Measurements from ENCODE around the gene C3orf20. TPM values are rescaled to one million over a fixed set of nuclear protein-coding genes. Genes with fewer than 3 reads are reported as not detected.

Gene C3orf20
- total RNA-seq (under 1 TPM; 0.16 to 0.30 TPM), polyA plus RNA-seq (not detected)
- long read RNA-seq, donor 1: 0 reads
- long read RNA-seq, donor 2: 0 reads

DNA sequence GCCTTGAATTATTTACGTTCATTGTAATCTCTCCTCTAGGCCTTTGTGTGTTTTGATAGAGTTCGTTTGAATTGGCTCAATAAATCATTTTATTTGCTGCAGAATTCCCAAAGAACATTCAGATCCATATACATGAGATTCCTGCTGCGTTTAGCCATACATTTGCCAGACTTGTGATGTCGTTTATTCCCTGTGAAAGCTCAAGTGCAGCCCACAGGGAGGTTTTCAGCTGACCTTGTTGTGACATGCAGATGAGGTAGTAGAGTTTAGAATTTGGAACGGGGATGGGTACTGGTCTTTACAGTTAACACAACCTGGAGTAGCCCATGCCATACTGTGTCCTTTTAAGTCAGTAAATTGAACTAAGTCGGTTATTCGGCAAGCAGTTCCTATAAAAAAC, at the start of gene C3orf20:
Gene C3orf20 (plus strand): TSS at position 301 of the 400 bp plus-strand sequence. CDS start 7,573 bp downstream, outside the sequence.
- Histone ChIP-seq H3K9me3 (ENCODE audit: control insufficient read depth, low read length) (no peaks in the 10 kb centered on the region), H3K4me3 (ENCODE audit: low read length in 2 of 2) (no peak within 1 kb of the TSS), H3K4me1 (ENCODE audit: control insufficient read depth in 1 of 2, insufficient read depth in 2 of 2, low read length in 2 of 2) (no peaks in the 10 kb centered on the region), H3K27ac (ENCODE audit: low read depth in 1 of 2, low read length in 2 of 2) (no peak within 1 kb of the TSS), H3K27me3 (ENCODE audit: control insufficient read depth in 1 of 2, insufficient read depth in 2 of 2, low read length in 1 of 2) (no peaks in the 10 kb centered on the region), H3K36me3 (ENCODE audit: control insufficient read depth in 1 of 2, insufficient read depth in 2 of 2, low read length in 1 of 2) (peaks cover 0 to 4% of the 10 kb centered on the region in 2 donors)
- intact Hi-C loops (cut with DNase I): loop anchor here (5.0 to 10.0 kb wide), 2 partner anchors 110 to 247 kb away; no protein-coding TSS in a partner anchor
- ATAC-seq (ENCODE audit: low FRiP score) (no peak), DNase-seq (no peak)
- 64 to 72% methylated on average over 7 of the region's 7 CpGs for WGBS, 2 donors

DNA sequence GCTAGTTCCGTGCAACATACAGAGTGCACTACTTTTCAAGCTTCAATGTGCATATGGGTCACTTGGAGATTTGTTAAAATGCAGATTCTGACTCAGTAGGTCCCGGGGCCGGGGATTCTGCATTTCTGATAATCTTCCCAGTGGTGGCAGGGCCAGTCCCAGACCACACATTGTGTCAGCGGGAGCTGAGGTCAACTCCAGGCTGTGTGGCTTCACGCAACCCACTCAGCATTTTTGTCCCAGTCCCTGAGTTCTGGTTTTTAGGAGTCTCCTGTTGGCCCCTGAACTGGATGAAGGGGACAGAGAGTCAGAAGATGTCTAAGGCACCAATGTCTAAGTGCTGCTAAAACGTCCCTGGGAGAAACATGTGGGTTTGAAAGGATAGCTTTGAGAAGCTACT, 49.5 kb upstream of the C3orf20 start:
- Histone ChIP-seq H3K27ac (ENCODE audit: low read depth in 1 of 2, low read length in 2 of 2) (no peak overlapping the region), H3K4me3 (ENCODE audit: low read length in 2 of 2) (no peak overlapping the region), H3K4me1 (ENCODE audit: control insufficient read depth in 1 of 2, insufficient read depth in 2 of 2, low read length in 2 of 2) (no peaks in the 10 kb centered on the region), H3K9me3 (ENCODE audit: control insufficient read depth, low read length) (no peaks in the 10 kb centered on the region), H3K27me3 (ENCODE audit: control insufficient read depth in 1 of 2, insufficient read depth in 2 of 2, low read length in 1 of 2) (no peaks in the 10 kb centered on the region), H3K36me3 (ENCODE audit: control insufficient read depth in 1 of 2, insufficient read depth in 2 of 2, low read length in 1 of 2) (no peaks in the 10 kb centered on the region)
- ATAC-seq (ENCODE audit: low FRiP score): no peak
- 79 to 81% methylated on average over 6 of the region's 6 CpGs for WGBS, 2 donors
- DNase-seq: no peak
- intact Hi-C loops (cut with DNase I): no loop called here

DNA sequence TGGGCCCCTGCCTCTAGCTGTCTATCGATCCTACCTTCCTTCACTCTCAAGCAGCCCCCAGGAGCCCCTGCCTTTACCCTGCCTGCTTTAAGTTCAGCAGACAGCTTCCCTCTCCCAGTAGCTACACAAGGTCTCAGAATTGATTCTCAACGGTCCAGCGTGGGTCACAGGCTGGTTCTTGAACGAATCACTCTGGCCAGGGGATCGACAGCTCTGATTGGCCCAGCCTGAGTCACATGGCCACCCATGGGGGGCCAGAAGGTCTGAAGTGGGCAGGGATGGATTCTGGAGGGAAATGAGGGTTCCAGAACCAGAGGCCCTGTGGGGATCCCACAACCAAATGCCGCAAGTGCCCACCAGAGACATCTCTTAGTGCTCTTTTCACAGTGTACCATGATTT, 47.1 kb upstream of the C3orf20 start:
- H3K4me1 ChIP-seq (ENCODE audit: control insufficient read depth in 1 of 2, insufficient read depth in 2 of 2, low read length in 2 of 2): no peaks in the 10 kb centered on the region
- no peak overlapping the region for H3K4me3 ChIP-seq (ENCODE audit: low read length in 2 of 2)
- no peak for ATAC-seq (ENCODE audit: low FRiP score)
- H3K27me3 ChIP-seq (ENCODE audit: control insufficient read depth in 1 of 2, insufficient read depth in 2 of 2, low read length in 1 of 2): no peaks in the 10 kb centered on the region
- intact Hi-C loops (cut with DNase I): no loop called here
- DNase-seq: no peak
- H3K27ac ChIP-seq (ENCODE audit: low read depth in 1 of 2, low read length in 2 of 2): no peak overlapping the region
- WGBS, 2 donors: 67 to 77% methylated on average over 6 of the region's 6 CpGs
- H3K36me3 ChIP-seq (ENCODE audit: control insufficient read depth in 1 of 2, insufficient read depth in 2 of 2, low read length in 1 of 2): no peaks in the 10 kb centered on the region
- peaks cover 1% of the 10 kb centered on the region for H3K9me3 ChIP-seq (ENCODE audit: control insufficient read depth, low read length)

DNA sequence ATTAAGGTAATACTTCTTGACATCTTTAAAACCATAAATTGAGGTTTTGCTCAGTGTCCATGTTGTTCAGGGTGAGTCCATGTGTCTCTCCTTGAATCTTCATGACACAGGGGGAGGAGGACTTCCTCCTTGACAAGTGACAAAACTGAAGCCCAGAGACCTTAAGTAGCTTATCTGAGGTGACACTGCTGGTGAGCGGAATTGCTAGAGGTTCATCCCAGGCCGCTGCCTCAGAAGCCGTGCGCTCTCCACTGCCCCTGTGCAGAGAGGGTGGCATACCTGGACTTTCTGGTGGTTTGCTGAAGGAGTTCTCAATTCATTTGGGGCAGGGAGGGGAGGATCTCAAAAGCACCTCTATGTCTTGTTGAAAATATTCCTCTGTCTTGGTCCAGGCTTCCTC, 46.5 kb upstream of the C3orf20 start:
- Histone ChIP-seq H3K4me1 (ENCODE audit: control insufficient read depth in 1 of 2, insufficient read depth in 2 of 2, low read length in 2 of 2) (no peaks in the 10 kb centered on the region), H3K4me3 (ENCODE audit: low read length in 2 of 2) (no peak overlapping the region), H3K9me3 (ENCODE audit: control insufficient read depth, low read length) (peaks cover 1% of the 10 kb centered on the region), H3K27me3 (ENCODE audit: control insufficient read depth in 1 of 2, insufficient read depth in 2 of 2, low read length in 1 of 2) (no peaks in the 10 kb centered on the region), H3K36me3 (ENCODE audit: control insufficient read depth in 1 of 2, insufficient read depth in 2 of 2, low read length in 1 of 2) (no peaks in the 10 kb centered on the region), H3K27ac (ENCODE audit: low read depth in 1 of 2, low read length in 2 of 2) (no peak overlapping the region)
- ATAC-seq (ENCODE audit: low FRiP score): no peak
- DNase-seq: no peak
- WGBS, 2 donors: 68 to 70% methylated on average over 4 of the region's 4 CpGs
- intact Hi-C loops (cut with DNase I): no loop called here

DNA sequence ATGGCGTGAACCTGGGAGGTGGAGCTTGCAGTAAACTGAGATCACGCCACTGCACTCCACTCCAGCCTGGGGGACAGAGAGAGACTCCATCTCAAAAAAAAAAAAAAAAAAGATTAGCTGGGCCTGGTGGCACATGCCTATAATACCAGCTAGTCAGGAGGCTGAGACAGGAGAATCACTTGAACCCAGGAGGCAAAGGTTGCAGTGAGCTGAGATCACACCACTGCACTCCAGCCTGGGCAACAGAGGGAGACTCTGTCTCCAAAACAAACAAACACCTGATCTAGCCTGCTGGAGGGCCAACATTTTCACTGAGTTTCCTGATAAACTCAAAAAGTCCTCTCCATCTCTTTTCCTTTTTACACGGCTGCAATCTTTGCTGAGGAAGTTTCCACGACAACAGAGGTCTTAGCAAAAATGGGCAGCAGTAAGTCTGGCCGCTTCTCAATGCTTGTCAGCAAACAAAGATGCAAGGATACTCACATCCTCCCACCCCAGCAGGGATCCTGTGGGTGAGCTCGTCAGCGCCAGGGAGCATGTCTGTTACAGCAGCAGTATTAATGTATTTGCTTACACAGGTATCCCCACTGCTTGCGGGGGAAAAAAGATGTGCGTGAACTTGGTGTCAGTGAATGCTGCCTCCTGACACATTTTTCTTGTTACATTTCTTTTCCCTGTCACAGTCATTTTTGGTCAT, 44.4 kb upstream of the C3orf20 start:
- H3K4me1 ChIP-seq (ENCODE audit: control insufficient read depth in 1 of 2, insufficient read depth in 2 of 2, low read length in 2 of 2): no peaks in the 10 kb centered on the region
- H3K36me3 ChIP-seq (ENCODE audit: control insufficient read depth in 1 of 2, insufficient read depth in 2 of 2, low read length in 1 of 2): no peaks in the 10 kb centered on the region
- WGBS, 2 donors: 76% methylated on average over 9 of the region's 9 CpGs
- H3K4me3 ChIP-seq (ENCODE audit: low read length in 2 of 2): no peak overlapping the region
- peaks cover 1% of the 10 kb centered on the region for H3K9me3 ChIP-seq (ENCODE audit: control insufficient read depth, low read length)
- ATAC-seq (ENCODE audit: low FRiP score): no peak
- intact Hi-C loops (cut with DNase I): no loop called here
- no peak for DNase-seq
- no peak overlapping the region for H3K27ac ChIP-seq (ENCODE audit: low read depth in 1 of 2, low read length in 2 of 2)
- peaks cover 0 to 3% of the 10 kb centered on the region in 2 donors for H3K27me3 ChIP-seq (ENCODE audit: control insufficient read depth in 1 of 2, insufficient read depth in 2 of 2, low read length in 1 of 2)

DNA sequence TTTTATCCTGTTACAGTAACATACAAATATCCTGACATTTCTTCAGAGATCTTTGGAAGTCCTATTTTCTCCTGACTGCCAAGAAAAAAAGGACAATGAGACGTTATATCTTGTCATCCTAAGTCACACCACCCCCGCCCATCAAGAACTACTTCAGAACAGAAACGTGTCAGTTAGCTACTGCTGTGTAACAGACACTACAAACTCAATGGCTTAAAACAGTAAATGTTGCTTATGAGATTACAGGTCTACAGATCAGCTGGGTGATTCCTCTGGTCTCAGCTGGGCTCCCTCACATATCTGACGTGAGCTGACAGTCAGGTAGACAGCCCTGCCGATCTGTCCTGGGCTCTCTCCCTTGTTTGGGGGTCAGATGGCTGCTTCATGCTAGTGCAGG, 43.8 kb upstream of the C3orf20 start:
- DNase-seq (no peak), ATAC-seq (ENCODE audit: low FRiP score) (no peak)
- intact Hi-C loops (cut with DNase I): no loop called here
- Histone ChIP-seq H3K36me3 (ENCODE audit: control insufficient read depth in 1 of 2, insufficient read depth in 2 of 2, low read length in 1 of 2) (no peaks in the 10 kb centered on the region), H3K27me3 (ENCODE audit: control insufficient read depth in 1 of 2, insufficient read depth in 2 of 2, low read length in 1 of 2) (peaks cover 0 to 3% of the 10 kb centered on the region in 2 donors), H3K4me3 (ENCODE audit: low read length in 2 of 2) (no peak overlapping the region), H3K27ac (ENCODE audit: low read depth in 1 of 2, low read length in 2 of 2) (no peak overlapping the region), H3K4me1 (ENCODE audit: control insufficient read depth in 1 of 2, insufficient read depth in 2 of 2, low read length in 2 of 2) (no peaks in the 10 kb centered on the region), H3K9me3 (ENCODE audit: control insufficient read depth, low read length) (peaks cover 3% of the 10 kb centered on the region)
- WGBS, 2 donors: 76 to 78% methylated on average over 5 of the region's 5 CpGs

DNA sequence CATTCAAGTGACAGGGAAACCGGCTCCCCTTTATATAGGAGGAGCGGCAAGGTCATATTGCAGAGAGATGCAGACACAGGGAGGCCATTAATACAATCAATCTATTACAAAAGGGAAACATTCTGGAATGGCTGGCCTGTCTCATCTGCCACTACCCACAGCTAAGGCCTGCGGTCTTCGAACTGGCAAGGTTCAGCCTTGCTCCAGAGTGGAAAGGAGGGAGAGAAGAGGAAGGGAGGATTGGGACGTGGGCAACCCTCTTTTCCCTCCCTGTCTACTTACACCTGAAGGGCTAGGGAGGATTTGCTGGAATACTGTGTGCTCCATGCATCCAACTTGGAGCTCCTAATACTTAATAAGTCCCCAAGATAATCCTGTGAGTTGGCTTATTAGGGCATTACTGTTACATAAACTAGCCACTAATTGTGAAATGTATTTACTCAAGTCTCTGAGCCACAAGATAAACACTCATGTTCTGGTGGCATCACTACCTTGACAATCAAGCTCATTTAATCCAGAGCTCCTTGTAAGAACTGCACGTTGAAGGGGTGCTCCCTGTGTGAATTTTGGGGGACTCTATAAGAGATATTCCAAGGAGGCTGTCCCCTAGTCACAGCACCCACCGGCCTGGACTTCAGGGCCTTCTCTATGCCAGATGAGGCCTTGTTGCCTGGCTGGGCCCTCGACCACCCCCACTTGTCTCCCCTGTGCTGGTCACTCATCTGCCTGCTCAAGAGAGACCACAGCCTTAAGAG, 43.1 kb upstream of the C3orf20 start:
- ATAC-seq (ENCODE audit: low FRiP score): no peak
- WGBS, 2 donors: 80 to 82% methylated on average over 8 of the region's 8 CpGs
- Histone ChIP-seq H3K4me1 (ENCODE audit: control insufficient read depth in 1 of 2, insufficient read depth in 2 of 2, low read length in 2 of 2) (no peaks in the 10 kb centered on the region), H3K36me3 (ENCODE audit: control insufficient read depth in 1 of 2, insufficient read depth in 2 of 2, low read length in 1 of 2) (no peaks in the 10 kb centered on the region), H3K4me3 (ENCODE audit: low read length in 2 of 2) (no peak overlapping the region), H3K27me3 (ENCODE audit: control insufficient read depth in 1 of 2, insufficient read depth in 2 of 2, low read length in 1 of 2) (peaks cover 0 to 3% of the 10 kb centered on the region in 2 donors), H3K9me3 (ENCODE audit: control insufficient read depth, low read length) (peaks cover 3% of the 10 kb centered on the region), H3K27ac (ENCODE audit: low read depth in 1 of 2, low read length in 2 of 2) (no peak overlapping the region)
- intact Hi-C loops (cut with DNase I): no loop called here
- DNase-seq: no peak

DNA sequence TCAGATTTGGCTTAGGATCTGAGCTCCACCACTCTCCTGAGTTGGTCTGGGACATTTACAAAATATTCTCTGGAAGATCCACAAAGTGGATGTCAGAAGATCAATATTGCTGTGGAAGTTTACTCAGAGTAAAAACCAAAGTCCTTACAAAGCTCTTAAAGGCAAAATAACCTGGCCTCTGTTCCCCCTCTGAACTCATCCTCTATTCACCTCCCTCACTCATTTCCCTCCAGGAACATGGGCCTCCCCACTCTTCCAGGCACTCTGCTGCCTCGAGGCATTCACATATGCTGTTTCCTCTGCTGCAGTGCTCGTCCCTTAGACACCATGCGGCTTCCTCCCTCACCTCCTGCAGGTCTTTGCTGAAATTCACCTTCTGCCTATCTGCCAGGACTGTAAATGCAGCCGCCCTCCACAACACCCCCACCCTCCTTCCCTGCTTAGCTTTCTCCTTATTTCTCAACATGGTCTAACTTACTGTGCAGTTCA, 42.5 kb upstream of the C3orf20 start:
- Histone ChIP-seq H3K4me3 (ENCODE audit: low read length in 2 of 2) (no peak overlapping the region), H3K27me3 (ENCODE audit: control insufficient read depth in 1 of 2, insufficient read depth in 2 of 2, low read length in 1 of 2) (peaks cover 0 to 3% of the 10 kb centered on the region in 2 donors), H3K9me3 (ENCODE audit: control insufficient read depth, low read length) (peaks cover 3% of the 10 kb centered on the region), H3K4me1 (ENCODE audit: control insufficient read depth in 1 of 2, insufficient read depth in 2 of 2, low read length in 2 of 2) (no peaks in the 10 kb centered on the region), H3K36me3 (ENCODE audit: control insufficient read depth in 1 of 2, insufficient read depth in 2 of 2, low read length in 1 of 2) (no peaks in the 10 kb centered on the region), H3K27ac (ENCODE audit: low read depth in 1 of 2, low read length in 2 of 2) (no peak overlapping the region)
- DNase-seq (no peak), ATAC-seq (ENCODE audit: low FRiP score) (no peak)
- intact Hi-C loops (cut with DNase I): no loop called here
- WGBS, 2 donors: 42 to 53% methylated on average over 4 of the region's 4 CpGs
